HK-2 (cell line): ENCODE measurements around the gene MOB2.
A peak's percentile ranks its signal among the peaks of the same experiment; 100 is the strongest.

ENCODE experiments used
- DNase-seq: peaks from one replicate; pipeline ENCODE4 v3.0.0-alpha.2; 2018; ENCODE audit not compliant: unreplicated experiment

MOB2 gene

DNA sequence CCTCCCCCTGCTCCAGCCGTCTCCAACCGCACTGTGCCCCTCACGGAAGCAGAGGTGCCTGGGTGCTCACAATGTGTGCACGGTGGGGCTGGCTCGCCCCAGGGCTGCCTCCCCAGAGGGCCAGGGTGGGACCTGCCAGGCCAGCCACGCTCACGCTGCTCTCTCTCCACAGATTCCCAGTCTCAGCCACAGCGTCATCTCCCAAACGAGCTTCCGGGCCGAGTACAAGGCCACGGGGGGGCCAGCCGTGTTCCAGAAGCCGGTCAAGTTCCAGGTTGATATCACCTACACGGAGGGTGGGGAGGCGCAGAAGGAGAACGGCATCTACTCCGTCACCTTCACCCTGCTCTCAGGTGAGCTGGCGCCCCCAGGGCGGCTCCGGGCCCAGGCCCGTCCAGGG is 30.4 kb downstream of the MOB2 start:
- no peak for DNase-seq

DNA sequence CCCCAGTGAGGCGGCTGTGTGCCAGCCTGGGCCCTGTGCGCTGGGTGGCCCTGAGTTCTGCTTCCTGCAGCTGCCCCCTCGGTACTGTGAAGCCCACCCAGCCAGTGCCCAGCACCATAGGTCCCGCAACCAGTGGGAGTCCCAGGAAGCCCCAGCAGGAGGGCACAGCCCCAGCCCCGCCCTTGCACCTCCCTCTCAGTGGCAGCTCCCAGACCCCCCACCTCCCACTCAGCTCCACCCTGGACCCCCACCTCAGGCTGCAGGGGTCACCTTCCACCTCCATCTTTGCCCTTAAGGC is 30.9 kb downstream of the MOB2 start:
- no peak for DNase-seq

DNA sequence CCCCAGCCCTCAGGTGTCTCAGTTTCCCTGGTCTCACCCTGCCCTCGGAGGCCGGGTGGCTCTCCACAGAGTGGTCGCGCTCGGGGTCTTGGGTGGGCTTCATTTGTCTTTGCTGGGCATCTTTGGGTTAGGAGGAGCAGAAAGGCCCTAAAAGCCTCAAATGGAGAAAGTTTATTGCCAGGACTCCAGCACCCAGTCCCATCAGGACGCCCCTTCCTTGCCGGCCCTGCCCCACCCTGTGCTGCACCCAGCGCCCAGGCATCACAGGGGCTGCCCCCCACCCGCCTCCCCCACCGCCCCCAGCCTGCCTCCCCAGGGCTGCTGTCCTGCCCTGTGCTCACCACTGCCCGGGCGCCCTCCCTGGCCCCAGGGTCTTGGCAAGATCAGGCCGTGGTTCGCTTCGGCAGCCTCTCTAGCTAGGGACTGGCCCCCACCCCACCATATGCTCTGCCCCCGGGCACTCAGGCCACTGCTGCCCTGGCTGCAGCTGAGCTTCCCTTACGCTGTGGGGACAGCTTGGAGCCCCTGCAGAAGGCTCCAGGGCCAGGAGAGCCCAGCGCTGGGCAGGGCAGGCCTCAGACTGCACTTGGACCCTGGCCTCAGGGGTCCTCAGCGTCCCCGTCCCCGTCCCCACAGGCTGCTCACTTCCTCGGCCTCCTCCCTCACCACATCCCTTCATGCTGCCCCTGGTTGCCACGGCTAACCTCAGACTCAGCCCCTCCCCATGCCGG is 31.4 kb downstream of the MOB2 start:
- DNase-seq, result no peak

DNA sequence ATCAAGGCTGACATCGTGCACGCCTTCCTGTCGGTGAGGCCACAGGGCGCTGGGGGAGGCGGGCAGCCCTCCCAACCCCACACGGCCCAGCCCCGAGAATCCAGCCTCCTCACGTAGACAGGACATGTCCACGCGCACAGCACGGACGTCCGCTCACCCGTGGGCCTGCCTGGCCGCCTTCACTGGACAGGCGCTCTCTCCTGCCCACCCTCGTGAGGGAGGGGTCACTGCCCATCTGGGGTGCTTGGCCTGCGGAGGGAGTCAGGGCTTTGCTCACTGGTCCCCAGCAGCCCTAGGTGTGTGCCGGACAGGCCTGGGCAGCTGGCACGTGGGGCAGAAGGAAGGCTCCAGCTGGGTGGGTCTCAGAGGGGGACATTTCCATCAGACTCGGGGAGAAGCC is 32.0 kb downstream of the MOB2 start:
- no peak for DNase-seq

DNA sequence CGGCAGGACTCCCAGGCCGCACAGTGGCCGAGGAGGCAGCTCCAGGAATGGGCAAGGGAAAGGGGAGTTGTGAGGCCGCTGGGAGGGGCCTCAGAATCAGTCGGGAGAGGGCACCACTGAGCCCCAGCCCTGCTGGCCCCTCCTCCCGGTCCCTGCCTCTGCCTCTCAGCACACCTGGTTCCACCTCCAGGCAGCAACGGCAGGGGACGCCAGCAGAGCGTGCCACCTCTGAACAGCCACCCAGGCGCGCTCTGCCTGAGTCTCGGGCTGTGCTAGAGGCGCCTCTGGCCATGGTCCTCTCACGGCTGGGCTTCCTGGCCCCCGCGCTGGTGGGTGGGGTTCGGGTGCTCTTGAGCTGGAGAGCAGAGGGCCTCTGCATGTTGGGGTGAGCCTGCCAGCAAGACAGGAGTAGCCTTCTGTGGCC is 33.0 kb downstream of the MOB2 start:
- no peak for DNase-seq

DNA sequence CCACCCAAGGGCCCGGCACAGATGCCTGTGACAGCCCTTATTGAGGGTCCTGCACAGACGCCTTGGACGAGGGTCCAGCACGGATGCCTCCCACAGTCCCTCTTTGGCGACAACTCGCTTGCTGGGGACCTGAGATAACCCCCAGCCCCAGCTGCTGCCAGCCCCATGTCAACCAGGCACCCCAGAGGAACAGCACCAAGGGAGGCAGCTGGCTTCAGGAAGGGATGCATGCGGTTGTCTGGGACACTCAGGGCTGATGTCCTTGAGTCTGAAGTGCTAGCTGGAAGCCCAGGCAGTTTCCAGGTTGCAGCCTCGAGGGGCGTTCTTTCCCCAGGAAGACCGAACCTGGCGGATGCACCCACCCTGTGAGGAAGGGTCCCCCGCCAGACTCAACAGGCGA is 33.8 kb downstream of the MOB2 start:
- DNase-seq, result no peak

DNA sequence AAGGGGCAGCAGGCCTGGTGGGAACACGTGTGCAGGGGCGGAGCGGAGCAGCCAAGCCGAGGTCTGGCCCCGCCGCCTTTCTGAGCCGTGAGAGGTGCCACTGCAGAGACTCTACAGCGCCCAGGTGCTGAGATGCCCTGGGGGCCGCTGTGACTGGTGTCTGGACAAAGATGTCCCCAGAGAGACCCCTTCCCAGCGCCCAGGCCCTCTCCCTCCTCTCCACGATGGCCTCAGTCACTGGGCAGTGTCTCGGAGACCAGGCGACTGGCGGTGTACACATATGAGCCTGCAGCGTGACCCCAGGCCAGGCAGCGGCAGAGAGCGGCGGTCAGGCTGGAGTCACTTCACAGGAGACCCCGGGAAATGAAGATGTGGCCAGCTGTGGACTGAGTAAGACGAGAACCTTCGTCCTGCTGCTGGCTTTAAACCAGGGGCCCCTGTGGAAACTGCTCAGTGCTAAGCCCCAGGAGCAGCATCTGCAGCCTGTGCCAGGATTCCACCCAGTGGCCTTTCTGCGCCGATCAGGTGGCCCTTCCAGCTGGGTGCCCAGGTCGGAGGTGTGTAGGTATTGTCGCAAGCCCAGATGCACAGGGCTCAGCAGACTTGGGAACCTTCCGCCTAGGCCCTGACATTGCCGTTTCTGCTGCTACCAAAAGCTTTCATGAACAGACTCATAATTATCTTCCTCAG is 34.7 kb downstream of the MOB2 start:
- DNase-seq, result no peak

DNA sequence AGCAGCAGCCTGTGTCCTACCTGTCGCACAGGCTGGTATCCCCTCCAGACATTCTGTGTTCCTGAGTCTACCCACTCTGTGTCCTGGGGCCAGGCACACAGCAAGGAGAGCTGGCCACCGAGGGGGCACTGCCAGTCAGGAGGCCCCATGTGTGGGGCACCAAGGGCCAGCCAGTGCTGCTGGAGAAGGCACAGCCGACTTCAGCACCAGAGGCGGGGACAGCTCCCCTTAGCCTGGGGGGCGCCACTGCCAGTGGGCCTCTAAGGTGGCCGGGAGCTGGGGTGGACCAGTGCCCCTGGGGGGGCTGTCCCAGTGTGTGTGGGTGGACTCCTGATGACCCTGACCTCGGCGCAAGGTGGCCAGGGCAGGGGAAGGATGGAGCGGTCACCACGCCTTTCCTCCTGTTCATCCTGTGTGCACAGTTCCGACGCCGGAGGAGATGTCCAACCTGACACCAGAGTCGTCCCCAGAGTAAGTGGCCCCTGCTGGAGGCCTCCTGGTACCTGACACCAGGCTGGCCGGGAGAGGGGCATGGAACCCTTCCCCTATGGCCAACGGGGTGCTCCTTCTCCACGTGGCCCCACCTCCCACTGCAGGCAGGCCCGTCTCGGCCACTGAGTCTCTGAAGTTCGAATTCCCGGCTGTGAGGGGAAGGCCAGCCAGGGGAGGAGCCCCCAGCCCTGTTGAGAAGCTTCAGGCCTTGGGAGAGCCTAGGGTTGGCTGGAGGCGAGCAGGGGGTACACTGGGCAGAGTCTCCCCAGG is 35.4 kb downstream of the MOB2 start:
- no peak for DNase-seq

DNA sequence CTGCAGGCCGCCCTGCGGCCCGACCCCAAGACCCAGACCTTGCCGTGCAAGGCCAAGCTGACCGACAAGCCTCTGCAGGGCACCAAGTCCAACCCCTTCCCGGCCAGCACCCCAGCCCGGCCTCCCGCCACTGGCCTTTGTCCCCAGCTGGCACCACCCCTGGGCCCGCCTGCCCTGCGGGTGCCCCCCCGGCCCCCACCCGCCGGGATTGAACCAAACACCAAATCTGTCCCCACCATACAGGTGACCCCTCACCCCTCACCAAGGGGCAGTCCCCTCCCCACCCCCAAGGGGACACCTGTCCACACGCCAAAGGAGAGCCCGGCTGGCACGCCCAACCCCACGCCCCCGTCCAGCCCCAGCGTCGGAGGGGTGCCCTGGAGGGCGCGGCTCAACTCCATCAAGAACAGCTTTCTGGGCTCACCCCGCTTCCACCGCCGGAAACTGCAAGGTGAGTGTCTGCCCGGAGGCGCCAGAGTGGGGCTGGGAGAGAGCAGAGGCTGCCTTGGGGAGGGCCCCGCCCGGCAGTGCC is 36.2 kb downstream of the MOB2 start:
- no peak for DNase-seq

DNA sequence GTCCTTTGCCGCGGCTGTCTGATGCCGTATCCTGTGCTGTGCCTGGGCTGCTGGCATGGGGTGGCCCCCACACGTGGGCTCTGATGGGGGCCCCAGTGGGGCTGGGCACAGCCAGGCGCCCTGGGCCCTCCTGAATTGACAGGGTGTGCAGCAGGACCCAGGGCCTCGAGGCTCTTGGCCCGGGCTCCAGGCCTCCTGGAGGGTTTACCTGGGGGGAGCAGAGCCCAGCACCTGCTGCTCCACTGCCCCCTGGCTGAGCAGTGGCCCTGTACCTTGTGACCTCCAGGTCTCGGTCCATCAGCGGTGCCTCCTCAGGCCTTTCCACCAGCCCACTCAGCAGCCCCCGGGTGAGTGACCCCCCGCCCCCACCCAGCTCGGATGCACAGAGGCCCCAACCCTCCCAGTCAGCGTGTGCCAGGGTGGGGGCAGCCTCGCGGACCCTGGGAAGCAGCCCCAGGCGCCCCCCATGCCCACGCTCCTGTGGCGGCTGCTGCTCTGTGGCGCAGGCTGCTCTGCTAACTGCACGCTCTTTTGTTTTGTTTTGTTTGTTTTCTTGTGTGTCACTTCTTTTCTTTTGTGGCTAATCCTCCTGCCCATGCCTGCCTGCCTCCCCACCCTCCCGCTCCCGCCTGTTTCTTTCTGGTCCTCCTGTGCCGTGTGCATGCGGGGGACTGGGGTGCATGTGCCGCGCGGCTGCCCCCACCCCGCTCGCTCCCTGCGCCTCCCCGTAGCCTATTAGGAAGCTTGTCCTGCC is 36.9 kb downstream of the MOB2 start:
- DNase-seq, result no peak

DNA sequence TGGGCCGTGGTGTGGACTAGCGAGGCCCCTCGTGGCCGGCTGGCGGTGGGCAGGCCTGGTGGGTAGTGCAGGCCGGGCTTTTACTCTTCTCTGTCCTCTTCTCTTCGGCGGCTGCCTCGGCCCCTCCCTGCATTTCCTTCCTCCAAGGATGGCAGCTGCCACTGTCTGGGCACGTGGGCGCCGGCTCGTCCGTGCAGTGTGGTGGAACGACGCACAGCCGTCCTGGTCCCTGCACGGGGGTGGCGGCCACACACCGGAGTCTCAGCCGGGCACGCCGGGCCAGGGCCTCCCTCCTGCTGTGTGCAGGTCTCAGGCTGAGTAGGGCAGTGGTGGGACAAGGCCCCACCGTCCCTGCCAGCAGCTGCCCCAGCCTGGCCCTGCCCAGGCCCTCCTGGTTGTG is 37.7 kb downstream of the MOB2 start:
- no peak for DNase-seq

DNA sequence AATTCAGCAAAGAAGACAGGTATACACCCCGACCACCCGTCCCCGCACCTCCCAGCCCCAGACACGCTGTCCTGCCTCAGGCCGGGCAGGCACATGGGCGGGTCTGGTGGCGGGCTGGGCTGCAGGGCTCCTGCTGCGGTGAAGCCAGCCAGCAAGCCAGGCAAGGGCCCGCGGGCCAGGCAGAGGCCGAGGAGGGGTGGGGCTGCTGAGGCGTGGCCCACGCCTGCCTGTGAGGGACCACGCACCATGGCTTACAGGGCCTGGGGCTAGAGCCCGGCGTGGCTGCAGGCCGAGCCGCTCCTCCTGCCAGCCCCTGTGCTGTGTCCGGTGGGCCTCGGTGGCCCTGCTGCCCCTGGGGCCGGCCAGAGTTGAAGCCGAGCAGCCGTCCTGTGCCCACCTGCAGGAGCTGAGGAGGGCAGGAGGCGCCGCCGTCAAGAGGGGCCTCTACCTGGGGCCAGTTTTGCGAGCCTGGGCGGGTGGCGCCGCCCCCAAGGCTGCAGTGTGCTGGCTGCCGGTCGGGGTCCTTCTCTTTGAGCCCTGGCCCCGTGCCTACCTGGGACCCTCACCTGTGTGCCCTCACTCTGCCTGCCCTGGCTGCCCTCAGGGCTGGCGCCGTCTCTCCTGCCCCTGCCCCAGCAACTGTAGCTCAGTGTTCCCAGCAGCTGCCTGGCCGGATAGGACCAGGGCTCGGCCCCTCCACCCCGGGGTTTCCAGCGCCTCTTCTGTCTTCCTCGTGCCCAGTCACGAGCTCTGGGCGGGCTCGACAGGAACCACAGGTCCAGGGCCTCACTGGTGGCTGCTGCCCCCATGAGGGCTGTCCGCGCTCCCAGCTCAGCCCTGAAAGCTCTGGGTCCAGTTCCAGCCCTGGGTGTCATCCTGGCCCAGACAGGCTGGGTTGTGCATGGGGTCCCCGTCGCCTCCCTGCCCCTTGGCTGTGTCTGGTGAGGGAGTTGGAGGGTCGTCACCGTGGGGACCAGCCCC is 38.4 kb downstream of the MOB2 start:
- DNase-seq, result no peak

DNA sequence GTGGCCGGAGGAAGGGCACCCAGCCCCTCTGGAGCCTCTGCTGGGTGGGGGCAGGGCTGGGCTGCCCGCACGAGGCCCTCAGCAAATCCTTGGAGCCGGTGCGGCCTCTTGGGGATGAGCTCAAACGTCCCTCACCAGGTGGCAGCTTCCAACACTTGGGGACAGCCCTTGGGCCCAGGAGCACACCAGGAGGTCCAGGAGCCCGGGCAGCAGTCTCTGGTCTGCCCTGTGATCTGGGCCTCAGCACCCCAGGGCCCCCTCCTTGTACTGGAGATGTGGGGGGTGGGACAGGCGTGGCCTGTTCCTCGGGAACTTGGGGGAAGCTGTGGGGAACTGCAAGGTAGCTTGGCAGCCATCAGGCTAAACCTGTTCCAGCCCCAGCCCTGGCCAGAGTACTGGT is 40.0 kb downstream of the MOB2 start:
- DNase-seq, result no peak

DNA sequence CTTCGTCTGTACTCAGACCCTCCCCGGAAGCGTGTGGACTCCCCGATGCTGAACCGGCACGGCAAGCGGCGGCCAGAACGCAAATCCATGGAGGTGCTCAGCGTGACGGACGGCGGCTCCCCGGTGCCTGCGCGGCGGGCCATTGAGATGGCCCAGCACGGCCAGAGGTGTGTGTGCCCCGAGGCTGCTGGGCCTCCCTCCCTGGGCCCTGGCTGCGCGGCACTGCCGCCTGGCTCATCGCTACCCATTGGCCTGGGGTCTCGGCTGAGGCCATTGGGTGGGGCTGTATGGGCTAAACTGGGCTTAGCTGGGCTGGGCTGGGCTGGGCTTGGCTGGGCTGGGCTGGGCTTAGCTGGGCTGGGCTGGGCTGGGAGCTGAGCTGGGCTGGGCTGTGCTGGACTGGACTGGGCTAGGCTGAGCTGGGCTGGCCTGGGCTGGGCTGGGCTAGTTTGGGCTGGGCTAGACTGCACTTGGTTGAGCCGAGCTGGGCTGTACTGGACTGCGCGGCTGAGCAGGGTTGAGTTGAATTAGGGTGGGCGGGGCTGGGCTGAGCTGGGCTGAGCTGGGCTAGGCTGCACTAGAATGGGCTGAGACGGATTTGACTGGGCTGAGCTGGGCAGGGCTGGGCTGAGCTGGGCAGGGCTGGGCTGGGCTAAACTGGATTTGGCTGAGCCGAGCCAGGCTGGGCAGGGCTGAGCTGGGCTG is 40.7 kb downstream of the MOB2 start:
- DNase-seq, result peak; percentile 27

DNA sequence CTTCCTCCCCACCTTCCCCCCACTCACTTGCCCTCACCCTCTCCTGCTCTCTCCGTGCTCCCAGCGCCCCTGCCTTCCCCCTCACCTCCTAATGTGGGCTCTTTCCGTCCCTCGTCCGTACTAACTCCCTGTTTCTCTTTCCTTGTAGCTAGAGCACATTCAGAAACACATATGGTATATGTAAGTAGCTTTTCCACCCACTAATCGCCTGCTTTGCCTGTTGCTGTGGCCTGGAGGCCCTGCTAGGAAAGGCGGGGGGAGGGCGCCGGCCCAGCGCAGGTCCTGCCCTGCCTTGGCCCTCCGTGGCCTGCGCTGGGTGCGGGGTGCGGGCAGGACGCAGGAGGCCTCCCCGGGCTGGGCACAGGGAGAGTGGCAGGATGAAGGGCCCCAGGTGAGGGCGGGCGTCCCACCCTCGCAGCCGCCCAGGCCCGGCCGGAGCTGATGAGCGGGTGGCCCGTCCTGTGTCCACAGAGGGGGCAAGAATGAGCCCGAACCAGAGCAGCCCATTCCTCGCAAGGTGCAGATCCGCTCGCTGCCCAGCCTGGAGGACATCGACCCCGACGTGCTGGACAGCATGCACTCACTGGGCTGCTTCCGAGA is 41.7 kb downstream of the MOB2 start:
- DNase-seq, result no peak

DNA sequence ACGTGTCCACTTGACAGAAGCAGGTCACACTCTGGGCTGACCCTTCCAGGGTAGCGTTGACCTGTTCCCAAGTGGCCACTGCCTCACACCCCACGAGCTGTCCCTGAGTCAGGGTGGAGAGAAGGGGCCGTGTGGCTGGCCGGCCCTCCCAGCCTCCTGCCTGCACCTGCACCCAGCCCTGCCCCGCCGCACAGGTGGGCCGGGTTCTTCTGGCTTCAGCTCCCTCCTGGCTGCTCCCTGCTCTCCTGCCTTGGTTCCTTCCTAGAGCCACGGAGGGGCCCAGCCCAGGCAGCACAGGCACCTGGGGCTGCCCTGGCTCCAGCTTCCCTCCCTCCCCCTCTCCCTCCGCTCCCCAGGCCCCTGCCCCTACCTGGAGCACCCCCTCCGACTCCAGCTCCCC is 42.3 kb downstream of the MOB2 start:
- no peak for DNase-seq

DNA sequence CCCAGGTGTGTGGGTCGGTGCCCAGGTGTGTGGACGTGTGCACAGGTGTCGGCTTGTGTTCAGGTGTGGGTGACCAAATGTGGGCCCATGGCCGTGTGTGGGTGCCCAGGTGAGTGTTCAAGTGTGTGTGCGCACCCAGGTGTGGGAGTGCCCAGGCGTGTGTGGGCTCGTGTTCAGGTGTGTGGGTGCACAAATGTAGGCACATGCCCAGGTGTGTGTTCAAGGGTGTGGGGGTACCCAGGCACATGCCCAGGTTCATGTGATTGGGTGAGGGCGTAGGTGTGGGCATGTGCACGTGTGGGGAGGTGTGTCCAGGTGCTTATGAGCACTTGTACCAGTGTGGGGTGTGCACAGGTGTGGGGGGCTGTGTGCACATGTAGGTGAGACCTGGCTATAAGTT is 42.8 kb downstream of the MOB2 start:
- no peak for DNase-seq

DNA sequence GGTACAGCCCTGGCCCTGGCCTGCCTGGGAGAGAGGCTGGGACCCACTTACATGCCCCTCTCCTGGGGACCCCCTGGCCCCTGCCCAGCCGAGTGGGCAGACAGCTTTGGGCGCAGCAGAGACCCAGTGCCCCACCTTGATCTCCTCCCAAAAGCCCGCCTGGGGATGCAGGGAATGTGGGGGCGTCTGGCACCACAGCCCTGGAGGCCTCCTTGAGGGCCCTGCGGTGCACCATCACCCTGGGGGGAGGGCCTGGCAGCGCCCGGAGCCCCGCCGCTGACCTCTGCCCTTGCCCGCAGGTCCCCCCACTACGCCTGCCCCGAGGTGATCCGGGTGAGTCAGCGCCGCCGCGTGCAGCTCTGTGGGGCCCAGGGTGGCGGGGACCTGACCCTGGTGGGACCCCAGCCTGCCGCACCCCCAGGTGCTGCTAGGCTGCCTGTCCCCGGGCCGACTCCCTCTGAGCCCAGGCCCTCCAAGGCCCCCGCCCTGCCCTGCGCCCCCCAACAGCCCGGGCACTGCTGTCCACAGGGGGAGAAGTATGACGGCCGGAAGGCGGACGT is 43.7 kb downstream of the MOB2 start:
- DNase-seq, result no peak

DNA sequence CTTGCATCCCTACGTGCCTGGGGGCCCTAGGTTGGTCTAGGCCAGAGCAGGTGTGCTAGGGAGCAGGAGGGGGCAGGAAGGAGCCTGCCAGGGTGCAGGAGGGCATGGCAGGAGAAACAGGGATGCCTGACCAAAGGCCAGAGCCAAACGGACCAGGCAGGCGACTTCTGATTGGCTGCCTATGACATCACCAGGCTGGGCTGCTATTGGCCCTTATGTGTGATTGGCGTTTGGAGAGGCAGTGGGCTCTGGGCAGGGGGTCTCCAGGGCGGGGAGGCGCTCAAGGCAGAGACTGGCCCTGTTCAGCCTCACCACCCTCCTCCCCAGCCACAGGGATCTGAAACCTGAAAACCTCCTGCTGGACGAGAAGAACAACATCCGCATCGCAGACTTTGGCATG is 44.4 kb downstream of the MOB2 start:
- no peak for DNase-seq

DNA sequence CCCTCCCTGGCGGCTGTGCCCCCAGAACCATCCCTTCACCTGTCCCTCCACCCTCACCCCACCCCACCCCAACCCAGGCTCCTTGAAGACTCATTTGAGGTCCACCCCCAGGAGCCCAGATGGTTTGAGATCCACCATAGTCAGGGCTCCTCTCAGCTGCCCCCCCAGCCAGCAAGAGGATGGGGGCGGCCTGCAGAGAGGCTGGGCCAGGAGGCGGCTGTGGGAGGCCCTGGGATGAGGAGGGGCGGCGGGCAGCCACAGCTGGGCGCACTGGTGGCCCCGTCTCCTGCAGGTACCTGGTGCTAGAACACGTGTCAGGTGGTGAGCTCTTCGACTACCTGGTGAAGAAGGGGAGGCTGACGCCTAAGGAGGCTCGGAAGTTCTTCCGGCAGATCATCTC is 46.1 kb downstream of the MOB2 start:
- no peak for DNase-seq
